Stimulated activated CD8-positive, alpha-beta memory T cell treated with anti-CD3 and anti-CD28 coated beads, Interleukin-15, amount 100 ng/mL, for 24 hours (primary cell): ENCODE results near the gene VAV1.
A peak's percentile ranks its signal among the peaks of the same experiment; 100 is the strongest.
"Not testable (repeated sequence)": the region's sequence is repeated elsewhere in the genome, so short reads cannot be mapped to it uniquely, and the experiment has no call there.

Experiments used
- DNase-seq: peaks from one replicate; pipeline ENCODE4 v3.0.0-alpha.2; 2020; ENCODE audit warnings: low read depth

Gene VAV1

GRCh38 chr19:6790194-6791128, 18.0 kb downstream of the VAV1 start:
- DNase-seq: no peak

GRCh38 chr19:6791237-6791636, 18.7 kb downstream of the VAV1 start:
- DNase-seq: no peak

GRCh38 chr19:6793411-6793810, 20.9 kb downstream of the VAV1 start:
- no peak for DNase-seq

GRCh38 chr19:6793973-6794372, 21.5 kb downstream of the VAV1 start:
- no peak for DNase-seq

- DNase-seq: no peak
Observed at GRCh38 chr19:6794686-6795431, 22.4 kb downstream of the VAV1 start.

GRCh38 chr19:6796278-6796677, 23.8 kb downstream of the VAV1 start:
- no peak for DNase-seq

- no peak for DNase-seq
Observed at GRCh38 chr19:6797646-6798045, 25.1 kb downstream of the VAV1 start.

GRCh38 chr19:6800160-6800790, 27.8 kb downstream of the VAV1 start:
- not testable (repeated sequence) for DNase-seq

- DNase-seq: no peak
Observed at GRCh38 chr19:6800991-6801484, 28.5 kb downstream of the VAV1 start.

GRCh38 chr19:6801485-6802086, 29.1 kb downstream of the VAV1 start:
- peak; percentile 59 for DNase-seq

- peak; percentile 53 for DNase-seq
Observed at GRCh38 chr19:6802336-6803035, 30.0 kb downstream of the VAV1 start.

- DNase-seq: no peak
Observed at GRCh38 chr19:6803036-6803404, 30.5 kb downstream of the VAV1 start.

- no peak for DNase-seq
Observed at GRCh38 chr19:6806488-6806887, 34.0 kb downstream of the VAV1 start.

- DNase-seq: no peak
Observed at GRCh38 chr19:6807291-6807690, 34.8 kb downstream of the VAV1 start.

- DNase-seq: no peak
Observed at GRCh38 chr19:6808494-6808893, 36.0 kb downstream of the VAV1 start.

- DNase-seq: no peak
Observed at GRCh38 chr19:6809262-6809661, 36.8 kb downstream of the VAV1 start.

- DNase-seq: no peak
Observed at GRCh38 chr19:6811378-6811777, 38.9 kb downstream of the VAV1 start.

GRCh38 chr19:6811906-6812305, 39.4 kb downstream of the VAV1 start:
- DNase-seq: no peak

- DNase-seq: no peak
Observed at GRCh38 chr19:6812612-6813011, 40.1 kb downstream of the VAV1 start.

- no peak for DNase-seq
Observed at GRCh38 chr19:6813659-6814058, 41.2 kb downstream of the VAV1 start.

GRCh38 chr19:6817179-6817578, 44.7 kb downstream of the VAV1 start:
- DNase-seq: no peak

- no peak for DNase-seq
Observed at GRCh38 chr19:6818246-6818645, 45.7 kb downstream of the VAV1 start.
